K562 (cell line): Measurements from ENCODE around the gene MIB2. TPM values are rescaled to one million over a fixed set of nuclear protein-coding genes. Genes with fewer than 3 reads are reported as not detected.

ENCODE experiments used
- ATAC-seq: fragments of 200-7000 bp; cut with Tn5 transposase; 3 replicates; pipeline ENCODE4 v1.9.1; 2020; ENCODE audit warnings: moderate library complexity
- BruUV-seq: library from RNA; stranded (reverse); fragments of 400-500 nt; replicated peaks from 2 replicates; lab custom pipeline; 2021; lab: Mats Ljungman, UMichigan
- CTCF ChIA-PET: fragments of 300-600 bp; formaldehyde crosslinking; extraction: SDS; loops from one replicate; lab custom pipeline; 2021; ENCODE audit warnings: low intra/inter-chr PET ratio; lab: Yijun Ruan, JAX
- POLR2A ChIA-PET: fragments of 300-600, 350-650 bp; sonication (Branson Sonifier 250); formaldehyde crosslinking; extraction: SDS; loops from one replicate; lab custom pipeline; 2021; ENCODE audit warnings: antibody characterized with exemption, inconsistent platforms; lab: Yijun Ruan, JAX
- DNase-seq, 4 experiments: peaks; one replicate each; pipeline versions ENCODE4 v3.0.0 to v3.0.0-alpha.2; 2011 to 2018; ENCODE audit warnings: low spot score in 3 of 4, mixed read lengths in 3 of 4; ENCODE audit errors: extremely low read depth in 1 of 4
- FAIRE-seq: peaks from 2 replicates; lab custom pipeline; 2011; peaks lifted over from hg19 to GRCh38; lab: Jason Lieb, UNC
- H2AFZ ChIP-seq: 2 replicates; pipeline ENCODE4 v1.6.0; 2011; ENCODE audit warnings: low read depth, low read length, control low read depth, inconsistent platforms
- H3K27ac ChIP-seq: fragments of 200-600 bp; 3 replicates; pipeline ENCODE4 v1.8.0; 2011; ENCODE audit warnings: low read depth, mild to moderate bottlenecking, control low read depth, inconsistent platforms, low read length, moderate library complexity, mixed read lengths; ENCODE audit errors: extremely low read depth
- H3K27me3 ChIP-seq, 2 experiments: fragments of 300-600 bp in 1 of 2; 2 replicates in 1 of 2; 3 replicates in 1 of 2; pipeline versions ENCODE4 v1.6.0 to v1.8.0; 2011; ENCODE audit warnings: inconsistent platforms in 2 of 2, low read length in 2 of 2, mild to moderate bottlenecking in 1 of 2, mixed read lengths in 1 of 2, moderate library complexity in 1 of 2; ENCODE audit not compliant: control insufficient read depth in 2 of 2, insufficient read depth in 2 of 2
- H3K36me3 ChIP-seq: fragments of 300-600 bp; 3 replicates; pipeline ENCODE4 v1.8.0; 2011; ENCODE audit warnings: mild to moderate bottlenecking, low read length, inconsistent platforms; ENCODE audit not compliant: control insufficient read depth, insufficient read depth
- H3K4me1 ChIP-seq, 2 experiments: fragments of 200-600 bp in 1 of 2; replicated peaks in 1 of 2; 2 replicates in 1 of 2; 3 replicates in 1 of 2; pipeline versions ENCODE4 v1.5.1 to v1.8.0; 2011; ENCODE audit warnings: inconsistent platforms in 2 of 2, low read length in 2 of 2, mild to moderate bottlenecking in 1 of 2, mixed read lengths in 1 of 2, moderate library complexity in 1 of 2; ENCODE audit not compliant: control insufficient read depth in 2 of 2, insufficient read depth in 2 of 2
- H3K4me2 ChIP-seq: 2 replicates; pipeline ENCODE4 v1.6.1; 2011; ENCODE audit warnings: low read length, control low read depth, inconsistent platforms, mixed read lengths; ENCODE audit not compliant: insufficient read depth
- H3K4me3 ChIP-seq: fragments of 200-600 bp; sonication (generic), shearing (Covaris generic); 2 replicates; pipeline ENCODE4 v1.5.1; 2016; ENCODE audit warnings: control low read depth, inconsistent platforms
- H3K79me2 ChIP-seq: fragments of 200-600 bp; 3 replicates; pipeline ENCODE4 v1.8.0; 2011; ENCODE audit warnings: low read length, inconsistent platforms; ENCODE audit not compliant: control insufficient read depth, insufficient read depth
- H3K9ac ChIP-seq, 2 experiments: 2 replicates each; pipeline versions ENCODE4 v1.6.0 to v1.6.1; 2011; ENCODE audit warnings: low read depth in 2 of 2, low read length in 2 of 2, control low read depth in 1 of 2, inconsistent platforms in 1 of 2, mild to moderate bottlenecking in 1 of 2, mixed read lengths in 1 of 2; ENCODE audit not compliant: insufficient read depth in 1 of 2
- H3K9me1 ChIP-seq: one replicate; pipeline ENCODE4 v1.6.0; 2011; ENCODE audit warnings: inconsistent platforms, mild to moderate bottlenecking, low read length, moderate library complexity; ENCODE audit not compliant: control insufficient read depth, insufficient read depth
- H3K9me3 ChIP-seq: replicated peaks from 2 replicates; pipeline ENCODE4 v1.5.1; 2011; ENCODE audit warnings: low read depth, low read length, inconsistent platforms; ENCODE audit not compliant: control insufficient read depth, insufficient read depth
- H4K20me1 ChIP-seq: replicated peaks from 2 replicates; pipeline ENCODE4 v1.6.1; 2011; ENCODE audit warnings: low read length, inconsistent platforms, mixed read lengths; ENCODE audit not compliant: control insufficient read depth, insufficient read depth
- CCAR2 ChIP-seq: fragments of 200-400 bp; formaldehyde crosslinking; IDR thresholded peaks from 2 replicates; pipeline ENCODE4 v1.6.1; 2017; ENCODE audit warnings: mild to moderate bottlenecking, low read depth, low read length
- CREM ChIP-seq: IDR thresholded peaks from 2 replicates; pipeline ENCODE4 v1.6.1; 2014; ENCODE audit warnings: antibody characterized with exemption, low read depth
- CXXC5 ChIP-seq: fragments of 250-450 bp; sonication (Bioruptor Pico); IDR thresholded peaks from 2 replicates; pipeline ENCODE4 v1.8.0; 2022; ENCODE audit warnings: inconsistent platforms, mild to moderate bottlenecking, moderate library complexity
- EHMT2 ChIP-seq: fragments of 450-650 bp; IDR thresholded peaks from 2 replicates; pipeline ENCODE4 v1.6.1; 2018; ENCODE audit warnings: antibody characterized with exemption
- ETV1 ChIP-seq: fragments of 450-650 bp; conservative IDR thresholded peaks from 2 replicates; pipeline ENCODE4 v1.6.1; 2016; ENCODE audit warnings: missing genetic modification characterization, control low read depth, low read depth, missing compliant biosample characterization
- GABPA ChIP-seq: fragments of 200-800 bp; sonication (Bioruptor generic); conservative IDR thresholded peaks from 2 replicates; pipeline ENCODE4 v1.6.1; 2016; ENCODE audit warnings: low read depth, missing genetic modification characterization, missing compliant biosample characterization
- GATAD2A ChIP-seq: fragments of 450-650 bp; IDR thresholded peaks from 2 replicates; pipeline ENCODE4 v1.6.1; 2017
- HMG20A ChIP-seq: fragments of 450-650 bp; formaldehyde crosslinking; conservative IDR thresholded peaks from 2 replicates; pipeline ENCODE4 v1.4.0; 2020; ENCODE audit warnings: mild to moderate bottlenecking, mixed read lengths
- L3MBTL2 ChIP-seq: fragments of 450-650 bp; IDR thresholded peaks from 2 replicates; pipeline ENCODE4 v1.6.1; 2016; ENCODE audit warnings: mild to moderate bottlenecking, moderate library complexity
- LEF1 ChIP-seq: fragments of 450-650 bp; IDR thresholded peaks from 2 replicates; pipeline ENCODE4 v1.6.1; 2016; ENCODE audit warnings: mild to moderate bottlenecking
- POLR2G ChIP-seq: fragments of 200-400 bp; formaldehyde crosslinking; IDR thresholded peaks from 2 replicates; pipeline ENCODE4 v1.6.1; 2017; ENCODE audit warnings: low read depth, mild to moderate bottlenecking, antibody characterized with exemption, low read length, moderate library complexity
- PTTG1 ChIP-seq: fragments of 450-650 bp; IDR thresholded peaks from 2 replicates; pipeline ENCODE4 v1.6.1; 2016; ENCODE audit warnings: low read depth, mild to moderate bottlenecking, missing genetic modification characterization, missing compliant biosample characterization
- RBM39 ChIP-seq: fragments of 200-400 bp; formaldehyde crosslinking; optimal IDR thresholded peaks from 2 replicates; pipeline ENCODE3; 2018; ENCODE audit warnings: low read depth, low read length
- YY1 ChIP-seq, 3 experiments: IDR thresholded peaks; 2 replicates each; pipeline ENCODE4 v1.6.1; 2011; ENCODE audit warnings: low read length in 2 of 3, mild to moderate bottlenecking in 2 of 3, moderate library complexity in 2 of 3, borderline replicate concordance in 1 of 3, control low read depth in 1 of 3, low read depth in 1 of 3; ENCODE audit not compliant: insufficient read depth in 3 of 3, insufficient replicate concordance in 2 of 3, control insufficient read depth in 1 of 3, insufficient read length in 1 of 3; ENCODE audit errors: extremely low read depth in 1 of 3
- ZFP36 ChIP-seq: fragments of 150-350 bp; IDR thresholded peaks from 2 replicates; pipeline ENCODE4 v1.6.1; 2018; ENCODE audit warnings: low read length, low read depth; ENCODE audit not compliant: partially characterized antibody
- ZNF57 ChIP-seq: fragments of 450-650 bp; formaldehyde crosslinking; IDR thresholded peaks from 2 replicates; pipeline ENCODE4 v1.4.0; 2020; ENCODE audit warnings: mild to moderate bottlenecking, moderate library complexity
- ZNF644 ChIP-seq: fragments of 200-800 bp; sonication (Bioruptor generic); IDR thresholded peaks from 2 replicates; pipeline ENCODE4 v1.6.1; 2016; ENCODE audit warnings: low read depth, missing genetic modification characterization, missing compliant biosample characterization
- WGBS: fragments of 100-300 bp; shearing (Covaris generic); methylation state at CpG from one replicate; pipeline ENCODE4 v1.1.6; 2016; ENCODE audit warnings: low coverage, mixed read lengths; ENCODE audit not compliant: insufficient coverage; ENCODE audit errors: missing lambda C conversion rate; 5-methylcytosine and 5-hydroxymethylcytosine counted together
- in situ Hi-C: fragments of 300-500 bp; cut with MboI; formaldehyde crosslinking; loops from 4 replicates; pipeline ENCODE4 v1.15.0; 2018; ENCODE audit warnings: inconsistent platforms, mixed read lengths
- intact Hi-C: fragments of 100-400 bp; cut with micrococcal nuclease; formaldehyde crosslinking; loops from 2 replicates; pipeline ENCODE4 v1.14.2; 2022
- polyA plus RNA-seq, 8 experiments: library from polyadenylated mRNA; depleted of rRNA in 4 of 8; stranded (reverse) in 5 of 8; unstranded in 3 of 8; fragments of >200 nt; fragmentation: Nextera tagmentation in 2 of 8; fragmentation: Illumina TruSeq in 1 of 8; extraction: Ambion mirVana in 2 of 8; extraction: Trizol in 1 of 8; gene quantifications; 2 replicates each; pipeline versions ENCODE4 v1.2.1 to v1.2.3, GENCODE V29; 2011 to 2014; ENCODE audit warnings: inconsistent platforms in 1 of 8, missing spikeins in 1 of 8
- total RNA-seq, 7 experiments: library from RNA; depleted of rRNA in 6 of 7; stranded (reverse); fragments of >200 nt in 6 of 7; fragmentation: Illumina TruSeq in 2 of 7; extraction: Trizol in 2 of 7; gene quantifications; 2 replicates each; pipeline versions ENCODE4 v1.2.1 to v1.2.3, GENCODE V29; 2011 to 2021; ENCODE audit warnings: low replicate concordance in 1 of 7

MIB2 gene
- total and polyA plus RNA-seq, 9 of the 15 experiments (the other 6 are each of a cell fraction or from before 2014, with no cell fraction given), result 0.04 to 17.0 (median 4.9) TPM; not detected in 1

DNA sequence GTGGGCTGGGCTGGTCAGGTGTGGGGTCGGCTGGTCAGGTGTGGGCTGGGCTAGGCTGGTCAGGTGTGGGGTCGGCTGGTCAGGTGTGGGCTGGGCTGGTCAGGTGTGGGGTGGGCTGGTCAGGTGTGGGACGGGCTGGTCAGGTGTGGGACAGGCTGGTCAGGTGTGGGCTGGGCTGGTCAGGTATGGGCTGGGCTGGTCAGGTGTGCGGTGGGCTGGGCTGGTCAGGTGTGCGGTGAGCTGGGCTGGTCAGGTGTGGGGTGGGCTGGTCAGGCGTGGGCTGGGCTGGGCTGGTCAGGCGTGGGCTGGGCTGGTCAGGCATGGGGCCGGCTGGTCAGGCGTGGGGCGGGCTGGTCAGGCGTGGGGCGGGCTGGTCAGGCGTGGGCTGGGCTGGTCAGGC is 9.1 kb upstream of the MIB2 start:
- DNase-seq (no peak), ATAC-seq (no peak), FAIRE-seq (no peak)
- 71% methylated on average over 4 of the region's 13 CpGs for WGBS
- H3K79me2 ChIP-seq, result no peaks in the 10 kb centered on the region
- intact Hi-C loops, result no loop called here
- no peaks in the 10 kb centered on the region for H3K9me3 ChIP-seq
- H3K9ac ChIP-seq, result no peak overlapping the region
- in situ Hi-C loops, result no loop called here
- H3K4me2 ChIP-seq, result no peak overlapping the region
- no peaks in the 10 kb centered on the region for H3K36me3 ChIP-seq
- no peak overlapping the region for H2AFZ ChIP-seq
- ChIA-PET POLR2A (no interaction called here), CTCF (no interaction called here)
- H3K9me1 ChIP-seq, result no peaks in the 10 kb centered on the region
- H3K27ac ChIP-seq, result no peak overlapping the region
- H4K20me1 ChIP-seq, result no peaks in the 10 kb centered on the region
- H3K4me3 ChIP-seq, result no peak overlapping the region
- H3K4me1 ChIP-seq, result peaks cover 11 to 57% of the 10 kb centered on the region in 2 experiments; a peak in 4 of 5 replicates
- no peaks in the 10 kb centered on the region; a peak in 1 of 5 replicates for H3K27me3 ChIP-seq
- no peak for TF ChIP-seq ETV1
- no peak for TF ChIP-seq RBM39
- no peak for TF ChIP-seq ZFP36
- no peak for TF ChIP-seq POLR2G
- TF ChIP-seq PTTG1, result no peak
- TF ChIP-seq CXXC5, result no peak
- TF ChIP-seq YY1 (IDR thresholded peaks at IDR 0.05; ENCODE audit: borderline replicate concordance in 1 of 3, control insufficient read depth in 1 of 3, extremely low read depth in 1 of 3, insufficient read depth in 3 of 3, insufficient read length in 1 of 3, insufficient replicate concordance in 2 of 3, low read depth in 1 of 3, low read length in 2 of 3), result no peak
- no peak for TF ChIP-seq CCAR2
- TF ChIP-seq CREM, result no peak
- TF ChIP-seq EHMT2, result no peak
- TF ChIP-seq ZNF644 (tag), result no peak
- TF ChIP-seq HMG20A (CRISPR knock-in tag), result no peak
- no peak for TF ChIP-seq L3MBTL2
- no peak for TF ChIP-seq ZNF57 (CRISPR knock-in tag)
- no peak for TF ChIP-seq GATAD2A
- no peak for TF ChIP-seq GABPA (tag)
- TF ChIP-seq LEF1, result no peak
- BruUV-seq, result no TSS peak
